Glutamatergic neuron (in vitro differentiated cells): ENCODE results near the gene LILRB3. TPM values are rescaled to one million over a fixed set of nuclear protein-coding genes. Genes with fewer than 3 reads are reported as not detected.
A peak's percentile ranks its signal among the peaks of the same experiment; 100 is the strongest.

ENCODE experiments used
- DNase-seq: peaks from one replicate; pipeline ENCODE4 v3.0.0; 2022
- H3K27ac Mint-ChIP-seq: one replicate; pipeline ENCODE4 v1.8.0; 2020; ENCODE audit warnings: mild to moderate bottlenecking, mixed read lengths, inconsistent platforms; ENCODE audit not compliant: unreplicated experiment
- H3K27me3 Mint-ChIP-seq: one replicate; pipeline ENCODE4 v1.8.0; 2020; ENCODE audit warnings: mild to moderate bottlenecking, moderate library complexity, mixed read lengths, inconsistent platforms; ENCODE audit not compliant: unreplicated experiment
- H3K36me3 Mint-ChIP-seq: one replicate; pipeline ENCODE4 v1.8.0; 2020; ENCODE audit warnings: mild to moderate bottlenecking, mixed read lengths, inconsistent platforms; ENCODE audit not compliant: unreplicated experiment
- H3K4me1 Mint-ChIP-seq: one replicate; pipeline ENCODE4 v1.8.0; 2020; ENCODE audit warnings: mild to moderate bottlenecking, low read depth, mixed read lengths, inconsistent platforms; ENCODE audit not compliant: unreplicated experiment
- H3K4me3 Mint-ChIP-seq: one replicate; pipeline ENCODE4 v1.8.0; 2020; ENCODE audit warnings: mild to moderate bottlenecking, mixed read lengths, inconsistent platforms; ENCODE audit not compliant: unreplicated experiment
- H3K9me3 Mint-ChIP-seq: one replicate; pipeline ENCODE4 v1.8.0; 2020; ENCODE audit warnings: mild to moderate bottlenecking, moderate library complexity, mixed read lengths, inconsistent platforms; ENCODE audit not compliant: unreplicated experiment
- CTCF ChIP-seq: fragments of 200-600 bp; sonication (generic); IDR thresholded peaks from one replicate; pipeline ENCODE4 v1.5.0; 2021; ENCODE audit not compliant: partially characterized antibody, unreplicated experiment
- total RNA-seq: library from RNA; stranded (reverse); fragmentation: NEBNext Ultra II Directional; extraction: Animal tissue kit (Norgen Biotek cat#: 25700); gene quantifications from one replicate; pipeline ENCODE4 v1.2.1, GENCODE V29; 2021; ENCODE audit not compliant: unreplicated experiment

The LILRB3 gene
- total RNA-seq, 1 donor from 2014 or later: not detected

- no peaks in the 10 kb centered on the region for H3K36me3 Mint-ChIP-seq
- DNase-seq: no peak
- H3K4me3 Mint-ChIP-seq: no peak overlapping the region
- no peak overlapping the region for H3K27ac Mint-ChIP-seq
- TF ChIP-seq CTCF: no peak
- H3K4me1 Mint-ChIP-seq: no peaks in the 10 kb centered on the region
- peaks cover 2% of the 10 kb centered on the region for H3K27me3 Mint-ChIP-seq
- peaks cover 2% of the 10 kb centered on the region for H3K9me3 Mint-ChIP-seq
These were observed 39.7 kb upstream of the LILRB3 start for GRCh38 chr19:54262470-54262869.

- Mint-ChIP-seq H3K27ac (no peak overlapping the region), H3K4me1 (no peaks in the 10 kb centered on the region), H3K9me3 (peaks cover 2% of the 10 kb centered on the region), H3K4me3 (no peak overlapping the region), H3K27me3 (peaks cover 2% of the 10 kb centered on the region), H3K36me3 (no peaks in the 10 kb centered on the region)
- DNase-seq: no peak
- TF ChIP-seq CTCF: no peak
These were observed 39.3 kb upstream of the LILRB3 start for GRCh38 chr19:54262066-54262465.

GRCh38 chr19:54257116-54257480 lies 34.3 kb upstream of the LILRB3 start, which contains the start of gene LILRB5:
Gene LILRB5, minus strand, starts transcription at chr19:54257273. Its CDS starts 80 bp downstream, at chr19:54257193.
- H3K4me1 Mint-ChIP-seq: peaks cover 4% of the 10 kb centered on the region
- peaks cover 8% of the 10 kb centered on the region for H3K27me3 Mint-ChIP-seq
- no peak for TF ChIP-seq CTCF
- DNase-seq: no peak
- no peak within 1 kb of the TSS for H3K27ac Mint-ChIP-seq
- H3K36me3 Mint-ChIP-seq: no peaks in the 10 kb centered on the region
- peaks cover 5% of the 10 kb centered on the region for H3K9me3 Mint-ChIP-seq
- H3K4me3 Mint-ChIP-seq: no peak within 1 kb of the TSS

- Mint-ChIP-seq H3K36me3 (no peaks in the 10 kb centered on the region), H3K27me3 (peaks cover 8% of the 10 kb centered on the region), H3K9me3 (peaks cover 5% of the 10 kb centered on the region), H3K27ac (no peak overlapping the region), H3K4me3 (no peak overlapping the region), H3K4me1 (peaks cover 4% of the 10 kb centered on the region)
- no peak for TF ChIP-seq CTCF
- DNase-seq: no peak
These were observed 33.7 kb upstream of the LILRB3 start for GRCh38 chr19:54256250-54257115.

- no peak overlapping the region for H3K27ac Mint-ChIP-seq
- TF ChIP-seq CTCF: no peak
- peaks cover 9% of the 10 kb centered on the region for H3K4me1 Mint-ChIP-seq
- no peak for DNase-seq
- no peaks in the 10 kb centered on the region for H3K36me3 Mint-ChIP-seq
- H3K4me3 Mint-ChIP-seq: peak overlapping the region; percentile 43
- H3K27me3 Mint-ChIP-seq: peaks cover 8% of the 10 kb centered on the region
- peaks cover 5% of the 10 kb centered on the region for H3K9me3 Mint-ChIP-seq
These were observed 32.4 kb upstream of the LILRB3 start for GRCh38 chr19:54255105-54255775.
